Tracheal epithelial cell (primary cell): Measurements from ENCODE around the gene GPR78. TPM values are rescaled to one million over a fixed set of nuclear protein-coding genes. Genes with fewer than 3 reads are reported as not detected.

ENCODE experiments used
- total RNA-seq: library from RNA; depleted of rRNA; stranded (reverse); fragments of >200 nt; gene quantifications from 2 replicates; pipeline ENCODE4 v1.2.1, GENCODE V29; 2014

The GPR78 gene, protein sequence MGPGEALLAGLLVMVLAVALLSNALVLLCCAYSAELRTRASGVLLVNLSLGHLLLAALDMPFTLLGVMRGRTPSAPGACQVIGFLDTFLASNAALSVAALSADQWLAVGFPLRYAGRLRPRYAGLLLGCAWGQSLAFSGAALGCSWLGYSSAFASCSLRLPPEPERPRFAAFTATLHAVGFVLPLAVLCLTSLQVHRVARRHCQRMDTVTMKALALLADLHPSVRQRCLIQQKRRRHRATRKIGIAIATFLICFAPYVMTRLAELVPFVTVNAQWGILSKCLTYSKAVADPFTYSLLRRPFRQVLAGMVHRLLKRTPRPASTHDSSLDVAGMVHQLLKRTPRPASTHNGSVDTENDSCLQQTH
- not detected in 2 replicates for total RNA-seq

DNA sequence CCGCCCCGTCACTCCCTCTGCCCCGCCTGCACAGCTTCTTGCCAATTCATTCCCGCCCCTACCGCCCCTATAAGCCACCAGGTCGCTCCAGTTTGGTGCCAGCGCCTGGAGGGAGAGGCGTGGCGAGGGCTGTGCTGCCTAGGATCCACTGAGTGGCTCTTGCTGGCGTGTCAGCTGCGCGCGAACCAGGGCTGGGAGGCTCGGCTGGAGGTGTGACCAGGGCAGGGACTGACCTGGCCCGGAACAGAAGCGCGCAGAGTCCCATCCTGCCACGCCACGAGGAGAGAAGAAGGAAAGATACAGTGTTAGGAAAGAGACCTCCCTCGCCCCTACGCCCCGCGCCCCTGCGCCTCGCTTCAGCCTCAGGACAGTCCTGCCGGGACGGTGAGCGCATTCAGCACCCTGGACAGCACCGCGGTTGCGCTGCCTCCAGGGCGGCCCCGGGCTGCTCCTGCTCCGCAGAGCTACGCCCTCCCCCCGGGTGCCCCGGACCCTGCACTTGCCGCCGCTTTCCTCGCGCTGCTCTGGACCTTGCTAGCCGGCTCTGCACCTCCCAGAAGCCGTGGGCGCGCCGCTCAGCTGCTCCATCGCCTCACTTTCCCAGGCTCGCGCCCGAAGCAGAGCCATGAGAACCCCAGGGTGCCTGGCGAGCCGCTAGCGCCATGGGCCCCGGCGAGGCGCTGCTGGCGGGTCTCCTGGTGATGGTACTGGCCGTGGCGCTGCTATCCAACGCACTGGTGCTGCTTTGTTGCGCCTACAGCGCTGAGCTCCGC lies at the start of gene GPR78:
Gene GPR78, plus strand, starts transcription at position 72 of the 773 bp plus-strand sequence. Its CDS starts 591 bp downstream, at position 663.

DNA sequence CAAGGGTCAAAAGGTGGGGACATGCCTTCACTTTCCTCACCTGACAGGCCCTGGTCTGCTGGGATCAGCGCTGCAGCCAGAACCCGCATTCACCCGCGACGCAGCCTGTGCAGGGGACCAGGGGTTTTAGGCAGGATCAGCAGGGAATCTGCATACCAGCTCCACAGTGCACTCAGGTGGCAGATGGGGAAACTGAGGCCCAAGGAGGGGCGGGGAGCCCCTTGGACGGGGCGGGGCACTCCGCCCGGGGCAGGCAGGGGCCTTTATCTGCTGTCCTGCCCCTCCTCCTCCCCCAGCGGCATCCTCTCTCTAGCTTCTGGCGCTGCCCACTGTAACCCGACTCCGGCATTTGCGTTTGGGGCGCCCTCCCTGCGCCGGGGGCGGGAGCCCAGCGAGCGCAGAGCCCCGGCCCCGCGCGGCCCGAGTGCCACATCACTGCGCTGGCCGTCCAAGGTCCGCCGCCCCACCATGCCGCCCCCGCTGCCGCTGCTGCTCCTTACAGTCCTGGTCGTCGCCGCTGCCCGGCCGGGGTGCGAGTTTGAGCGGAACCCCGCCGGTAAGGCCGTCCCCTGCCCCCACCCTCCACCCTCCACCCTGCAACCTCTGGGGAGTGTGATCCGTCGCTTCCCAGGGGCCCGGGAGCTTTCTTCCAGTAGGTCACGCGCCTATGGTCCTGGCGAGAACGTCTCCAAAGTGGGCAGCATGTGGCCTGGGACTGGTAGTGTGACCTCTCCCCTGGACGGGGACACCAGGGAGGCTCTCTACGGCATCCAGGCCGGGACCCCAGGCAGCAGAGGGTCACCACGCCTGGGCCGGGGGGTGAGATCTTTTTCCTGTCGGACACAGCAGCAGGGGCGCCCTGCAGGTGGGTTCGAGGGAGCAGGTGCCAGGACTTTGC lies 12.4 kb downstream of the GPR78 start, which contains the start of gene CPZ:
Gene CPZ, plus strand, starts transcription at position 400 of the 898 bp plus-strand sequence. Its CDS starts 69 bp downstream, at position 469.

Other genes starting within 250 kb of the GPR78 start
- 20.0 and 24.3 TPM in 2 replicates for gene ACOX3, start 139.7 kb upstream of the GPR78 start, total RNA-seq
- gene TRMT44, start 139.6 kb upstream of the GPR78 start, total RNA-seq: 14.7 and 22.9 TPM in 2 replicates
- gene CPZ, start 12.4 kb downstream of the GPR78 start, total RNA-seq: 0.48 TPM in 1 of 2 replicates, not detected in the other